SU-DHL-6 (cell line): Measurements from ENCODE around the gene SRSF7.

Source experiments
- CTCF ChIP-seq: fragments of 200-600 bp; sonication (generic); IDR thresholded peaks from one replicate; pipeline ENCODE4 v1.5.1; 2017; ENCODE audit warnings: antibody characterized with exemption, mild to moderate bottlenecking, low read length, moderate library complexity; ENCODE audit not compliant: insufficient read depth, poor library complexity, severe bottlenecking
- EZH2phosphoT487 ChIP-seq: fragments of 200-600 bp; sonication (generic), shearing (Covaris generic); conservative IDR thresholded peaks from 2 replicates; pipeline ENCODE4 v1.6.1; 2018; ENCODE audit warnings: mild to moderate bottlenecking, antibody characterized with exemption, low read length, moderate library complexity, mixed read lengths

DNA sequence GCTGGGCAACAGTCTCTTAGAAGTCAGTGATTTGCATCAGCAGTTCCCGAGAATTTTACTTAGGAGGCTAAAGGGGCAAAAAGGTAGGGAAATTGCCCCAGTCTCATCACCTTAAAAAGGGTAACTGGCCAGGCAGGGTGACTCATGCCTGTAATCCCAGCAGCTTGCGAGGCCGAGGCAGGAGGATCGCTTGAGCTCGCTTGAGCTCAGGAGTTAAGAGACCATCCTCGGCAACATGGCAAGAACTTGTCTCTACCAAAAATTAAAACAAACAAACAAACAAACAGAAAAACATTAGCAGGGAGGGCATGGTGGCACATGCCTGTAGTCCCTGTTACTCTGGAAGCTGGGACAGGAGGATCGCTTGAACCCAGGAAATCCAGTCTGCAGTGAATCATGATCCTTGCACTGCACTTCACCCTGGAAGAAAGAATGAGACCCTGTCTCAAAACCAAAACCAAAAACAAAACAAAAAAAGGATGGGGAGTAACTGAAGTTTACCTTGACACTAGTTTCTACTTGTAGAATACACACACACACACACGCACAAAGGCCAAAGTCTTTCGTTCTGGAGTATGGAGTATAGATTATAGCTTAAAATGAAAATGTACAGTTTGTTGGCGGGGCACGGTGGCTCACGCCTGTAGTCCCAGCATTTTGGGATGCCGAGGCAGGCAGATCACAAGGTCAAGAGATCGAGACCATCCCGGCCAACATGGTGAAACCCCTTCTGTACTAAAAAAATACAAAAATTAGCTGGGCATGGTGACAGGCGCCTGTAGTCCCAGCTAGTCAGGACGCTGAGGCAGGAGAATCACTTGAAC, 24.1 kb upstream of the SRSF7 start:
- TF ChIP-seq CTCF (no peak), EZH2phosphoT487 (no peak)
